Measurements from ENCODE around the gene TMEM35B. TPM values are rescaled to one million over a fixed set of nuclear protein-coding genes. Genes with fewer than 3 reads are reported as not detected.
"Not testable (repeated sequence)": the region's sequence is repeated elsewhere in the genome, so short reads cannot be mapped to it uniquely, and the experiment has no call there.

The TMEM35B gene
- total RNA-seq, 1 donor from 2014 or later: 22.1 TPM

- no peak overlapping the region for H3K4me3 Mint-ChIP-seq
- intact Hi-C loops (cut with micrococcal nuclease): no loop called here
- H3K4me1 Mint-ChIP-seq (ENCODE audit: low read depth): no peaks in the 10 kb centered on the region
- no peak for DNase-seq (ENCODE audit: low spot score)
- no peaks in the 10 kb centered on the region for H3K27me3 Mint-ChIP-seq (ENCODE audit: insufficient read depth)
- peaks cover 5% of the 10 kb centered on the region for H3K36me3 Mint-ChIP-seq (ENCODE audit: low read depth)
- no peaks in the 10 kb centered on the region for H3K9me3 Mint-ChIP-seq
- no peak overlapping the region for H3K27ac Mint-ChIP-seq
Observed at GRCh38 chr1:34973326-34973725, 11.8 kb downstream of the TMEM35B start.

DNA sequence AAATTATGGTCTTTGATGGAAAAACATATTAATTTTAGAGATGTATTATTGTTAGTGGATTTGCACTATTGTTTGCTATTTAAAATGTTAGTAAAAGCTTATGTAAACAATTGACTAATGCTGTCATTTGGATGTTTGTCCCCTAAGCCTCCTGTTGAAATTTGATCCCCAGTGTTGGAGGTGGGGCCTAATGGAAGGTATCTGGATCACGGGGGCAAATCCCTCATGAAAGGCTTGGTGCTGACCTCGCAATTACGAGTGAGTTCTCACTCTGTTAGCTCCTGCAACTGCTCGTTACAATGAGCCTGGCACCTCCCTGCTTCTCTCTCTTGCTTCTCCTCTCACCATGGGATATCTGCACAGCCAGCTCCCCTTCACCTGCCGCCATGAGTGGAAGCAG is 14.3 kb downstream of the TMEM35B start:
- no peaks in the 10 kb centered on the region for H3K9me3 Mint-ChIP-seq
- peaks cover 4% of the 10 kb centered on the region for H3K27me3 Mint-ChIP-seq (ENCODE audit: insufficient read depth)
- H3K4me3 Mint-ChIP-seq: no peak overlapping the region
- no peaks in the 10 kb centered on the region for H3K4me1 Mint-ChIP-seq (ENCODE audit: low read depth)
- H3K27ac Mint-ChIP-seq: no peak overlapping the region
- intact Hi-C loops (cut with micrococcal nuclease): no loop called here
- no peak for DNase-seq (ENCODE audit: low spot score)
- peaks cover 2% of the 10 kb centered on the region for H3K36me3 Mint-ChIP-seq (ENCODE audit: low read depth)

- peaks cover 4% of the 10 kb centered on the region for H3K27me3 Mint-ChIP-seq (ENCODE audit: insufficient read depth)
- intact Hi-C loops (cut with micrococcal nuclease): no loop called here
- no peak for DNase-seq (ENCODE audit: low spot score)
- H3K4me3 Mint-ChIP-seq: no peak overlapping the region
- H3K9me3 Mint-ChIP-seq: no peaks in the 10 kb centered on the region
- H3K4me1 Mint-ChIP-seq (ENCODE audit: low read depth): no peaks in the 10 kb centered on the region
- no peak overlapping the region for H3K27ac Mint-ChIP-seq
- H3K36me3 Mint-ChIP-seq (ENCODE audit: low read depth): no peaks in the 10 kb centered on the region
Observed at GRCh38 chr1:34970220-34970735, 14.9 kb downstream of the TMEM35B start.

- DNase-seq (ENCODE audit: low spot score); H3K4me1 Mint-ChIP-seq (ENCODE audit: low read depth); H3K9me3 Mint-ChIP-seq; H3K36me3 Mint-ChIP-seq (ENCODE audit: low read depth); H3K4me3 Mint-ChIP-seq; H3K27me3 Mint-ChIP-seq (ENCODE audit: insufficient read depth); H3K27ac Mint-ChIP-seq; intact Hi-C loops (cut with micrococcal nuclease): not testable (repeated sequence)
Observed at GRCh38 chr1:34968297-34968696, 16.9 kb downstream of the TMEM35B start.

DNA sequence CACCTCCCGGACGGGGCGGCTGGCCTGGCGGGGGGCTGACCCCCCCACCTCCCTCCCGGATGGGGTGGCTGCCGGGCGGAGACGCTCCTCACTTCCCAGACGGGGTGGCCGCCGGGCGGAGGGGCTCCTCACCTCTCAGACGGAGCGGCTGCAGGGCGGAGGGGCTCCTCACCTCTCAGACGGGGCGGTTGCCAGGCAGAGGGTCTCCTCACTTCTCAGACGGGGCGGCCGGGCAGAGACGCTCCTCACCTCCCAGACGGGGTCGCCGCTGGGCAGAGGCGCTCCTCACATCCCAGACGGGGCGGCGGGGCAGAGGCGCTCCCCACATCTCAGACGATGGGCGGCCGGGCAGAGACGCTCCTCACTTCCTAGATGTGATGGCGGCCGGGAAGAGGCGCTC is 17.5 kb downstream of the TMEM35B start:
- peaks cover 11% of the 10 kb centered on the region for H3K27me3 Mint-ChIP-seq (ENCODE audit: insufficient read depth)
- H3K27ac Mint-ChIP-seq; H3K36me3 Mint-ChIP-seq (ENCODE audit: low read depth); H3K4me1 Mint-ChIP-seq (ENCODE audit: low read depth); intact Hi-C loops (cut with micrococcal nuclease); H3K4me3 Mint-ChIP-seq; DNase-seq (ENCODE audit: low spot score); H3K9me3 Mint-ChIP-seq: not testable (repeated sequence)

DNA sequence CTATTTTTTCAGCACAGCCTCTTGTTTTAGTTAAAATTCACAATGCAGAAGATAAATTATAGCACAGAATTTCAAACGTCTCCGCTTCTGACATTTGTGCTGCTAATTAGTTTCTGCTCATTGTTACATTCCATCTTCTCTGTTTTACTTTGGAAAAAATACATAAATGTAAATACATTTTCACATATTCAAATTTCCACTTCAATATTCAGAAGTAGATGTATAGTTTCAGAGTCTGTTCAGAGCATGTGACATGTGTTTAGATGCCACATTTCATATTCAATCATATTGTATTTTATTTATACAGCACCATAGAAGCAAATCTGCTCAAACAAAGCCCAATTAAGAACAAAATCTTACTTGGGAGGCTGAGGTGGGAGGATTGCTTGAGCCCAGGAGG is 19.6 kb downstream of the TMEM35B start:
- peaks cover 19% of the 10 kb centered on the region for H3K27me3 Mint-ChIP-seq (ENCODE audit: insufficient read depth)
- no peak overlapping the region for H3K27ac Mint-ChIP-seq
- intact Hi-C loops (cut with micrococcal nuclease): no loop called here
- no peaks in the 10 kb centered on the region for H3K9me3 Mint-ChIP-seq
- no peaks in the 10 kb centered on the region for H3K4me1 Mint-ChIP-seq (ENCODE audit: low read depth)
- no peaks in the 10 kb centered on the region for H3K36me3 Mint-ChIP-seq (ENCODE audit: low read depth)
- no peak overlapping the region for H3K4me3 Mint-ChIP-seq
- DNase-seq (ENCODE audit: low spot score): no peak

DNA sequence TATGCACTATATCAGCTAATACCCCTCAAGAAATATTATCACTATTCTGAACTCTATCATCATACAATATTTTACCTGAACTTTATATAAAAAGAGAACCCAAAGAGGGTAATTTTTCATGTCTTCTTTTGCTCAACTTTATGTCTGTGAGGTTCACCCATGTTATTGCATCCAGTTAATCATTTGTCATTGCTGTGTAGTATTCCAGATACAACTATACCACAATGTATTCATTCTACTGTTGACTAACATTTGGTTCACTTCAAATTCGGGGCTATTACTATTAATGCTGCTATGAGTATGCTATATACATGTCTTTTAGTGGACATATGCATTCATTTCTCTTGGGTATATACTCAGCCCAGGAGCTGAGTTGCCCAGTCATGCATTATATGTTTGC is 34.7 kb downstream of the TMEM35B start:
- Mint-ChIP-seq H3K27ac (no peak overlapping the region), H3K4me1 (ENCODE audit: low read depth) (no peaks in the 10 kb centered on the region), H3K9me3 (peaks cover 9% of the 10 kb centered on the region), H3K27me3 (ENCODE audit: insufficient read depth) (peaks cover 6% of the 10 kb centered on the region), H3K36me3 (ENCODE audit: low read depth) (no peaks in the 10 kb centered on the region), H3K4me3 (no peak overlapping the region)
- intact Hi-C loops (cut with micrococcal nuclease): no loop called here
- no peak for DNase-seq (ENCODE audit: low spot score)

DNA sequence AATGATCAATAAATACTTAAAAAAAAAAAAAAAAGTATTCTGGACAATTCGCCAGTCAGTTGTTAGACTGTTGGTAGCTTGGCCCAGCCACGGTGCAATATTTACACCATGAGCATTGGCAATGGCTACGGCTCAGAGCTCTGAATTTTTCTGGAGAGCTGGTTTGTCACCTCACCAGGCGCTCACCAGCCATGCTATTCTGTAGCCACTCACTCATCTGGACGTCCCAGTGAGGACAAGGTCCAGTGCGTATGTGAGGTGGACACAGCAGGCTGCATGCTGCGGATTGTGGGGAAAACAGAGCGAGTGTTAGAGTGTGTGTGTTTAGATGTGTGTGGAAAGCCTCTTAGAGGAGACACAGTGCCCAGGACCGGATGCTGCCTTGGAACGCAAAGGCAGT is 36.4 kb downstream of the TMEM35B start:
- H3K36me3 Mint-ChIP-seq (ENCODE audit: low read depth); intact Hi-C loops (cut with micrococcal nuclease); H3K4me1 Mint-ChIP-seq (ENCODE audit: low read depth); H3K27ac Mint-ChIP-seq; H3K9me3 Mint-ChIP-seq; H3K27me3 Mint-ChIP-seq (ENCODE audit: insufficient read depth); H3K4me3 Mint-ChIP-seq; DNase-seq (ENCODE audit: low spot score): not testable (repeated sequence)

DNA sequence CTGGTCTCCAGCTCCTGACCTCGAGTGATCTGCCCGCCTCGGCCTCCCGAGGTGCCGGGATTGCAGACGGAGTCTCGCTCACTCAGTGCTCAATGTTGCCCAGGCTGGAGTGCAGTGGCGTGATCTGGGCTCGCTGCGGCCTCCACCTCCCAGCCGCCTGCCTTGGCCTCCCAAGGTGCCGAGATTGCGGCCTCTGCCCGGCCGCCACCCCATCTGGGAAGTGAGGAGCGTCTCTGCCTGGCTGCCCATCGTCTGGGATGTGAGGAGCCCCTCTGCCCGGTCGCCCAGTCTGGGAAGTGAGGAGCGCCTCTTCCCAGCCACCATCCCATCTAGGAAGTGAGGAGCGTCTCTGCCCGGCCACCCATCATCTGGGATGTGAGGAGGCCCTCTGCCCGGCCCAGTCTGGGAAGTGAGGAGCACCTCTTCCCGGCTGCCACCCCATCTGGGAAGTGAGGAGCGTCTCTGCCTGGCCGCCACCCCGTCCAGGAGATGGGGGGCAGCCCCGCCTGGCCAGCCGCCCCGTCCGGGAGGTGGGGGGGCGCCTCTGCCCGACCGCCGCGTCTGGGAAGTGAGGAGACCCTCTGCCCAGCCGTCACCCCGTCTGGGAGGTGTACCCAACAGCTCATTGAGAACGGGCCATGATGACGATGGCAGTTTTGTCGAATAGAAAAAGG is 37.4 kb downstream of the TMEM35B start:
- H3K36me3 Mint-ChIP-seq (ENCODE audit: low read depth); H3K27ac Mint-ChIP-seq; H3K4me3 Mint-ChIP-seq; intact Hi-C loops (cut with micrococcal nuclease); H3K9me3 Mint-ChIP-seq; DNase-seq (ENCODE audit: low spot score); H3K4me1 Mint-ChIP-seq (ENCODE audit: low read depth): not testable (repeated sequence)
- peaks cover 15% of the 10 kb centered on the region for H3K27me3 Mint-ChIP-seq (ENCODE audit: insufficient read depth)

- Mint-ChIP-seq H3K4me3 (no peak overlapping the region), H3K27ac (no peak overlapping the region), H3K27me3 (ENCODE audit: insufficient read depth) (peaks cover 25% of the 10 kb centered on the region), H3K9me3 (no peaks in the 10 kb centered on the region), H3K4me1 (ENCODE audit: low read depth) (no peaks in the 10 kb centered on the region), H3K36me3 (ENCODE audit: low read depth) (no peaks in the 10 kb centered on the region)
- DNase-seq (ENCODE audit: low spot score): no peak
- intact Hi-C loops (cut with micrococcal nuclease): no loop called here
Observed at GRCh38 chr1:34946211-34946610, 38.9 kb downstream of the TMEM35B start.

DNA sequence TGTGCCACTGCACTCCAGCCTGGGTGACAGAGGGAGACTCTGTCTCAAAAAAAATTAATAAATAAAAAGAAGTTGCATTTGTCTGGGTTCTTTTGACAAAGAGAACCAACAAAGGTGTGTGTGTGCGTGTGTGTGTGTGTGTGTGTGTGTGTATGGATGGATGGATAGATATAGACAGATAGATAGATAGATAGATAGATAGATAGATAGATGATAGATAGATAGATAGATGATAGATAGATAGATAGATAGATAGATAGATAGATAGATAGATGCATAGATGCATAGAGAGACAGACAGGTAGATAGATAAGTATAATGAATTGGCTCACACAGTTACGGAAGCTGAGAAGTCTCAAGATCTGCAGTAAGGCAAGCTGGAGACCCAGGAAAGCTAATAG is 43.3 kb downstream of the TMEM35B start:
- H3K4me3 Mint-ChIP-seq; H3K27ac Mint-ChIP-seq; H3K36me3 Mint-ChIP-seq (ENCODE audit: low read depth); intact Hi-C loops (cut with micrococcal nuclease); DNase-seq (ENCODE audit: low spot score); H3K9me3 Mint-ChIP-seq; H3K4me1 Mint-ChIP-seq (ENCODE audit: low read depth): not testable (repeated sequence)
- peaks cover 31% of the 10 kb centered on the region for H3K27me3 Mint-ChIP-seq (ENCODE audit: insufficient read depth)

Other genes starting within 250 kb of the TMEM35B start
- not detected in 2 replicates for gene GJB5, start 230.3 kb downstream of the TMEM35B start, total RNA-seq
- gene GJB4, start 225.6 kb downstream of the TMEM35B start, total RNA-seq: not detected in 2 replicates
- not detected in 2 replicates for gene GJB3, start 204.1 kb downstream of the TMEM35B start, total RNA-seq
- gene GJA4, start 192.3 kb downstream of the TMEM35B start, total RNA-seq: not detected in 2 replicates
- gene SMIM12, start 125.6 kb downstream of the TMEM35B start, total RNA-seq: 62.4 and 66.2 TPM in 2 replicates
- 0.65 and 0.93 TPM in 2 replicates for gene DLGAP3, start 55.7 kb downstream of the TMEM35B start, total RNA-seq
- 20.7 and 24.6 TPM in 2 replicates for gene ZMYM6, start 46.6 kb upstream of the TMEM35B start, total RNA-seq
- 3.3 and 5.3 TPM in 2 replicates for gene ZMYM1, start 94.0 kb upstream of the TMEM35B start, total RNA-seq
- gene SFPQ, start 207.8 kb upstream of the TMEM35B start, total RNA-seq: 398 and 404 TPM in 2 replicates

Data from activated T-helper 1 cell treated with anti-CD3 and anti-CD28 coated beads, Interleukin-12 subunit alpha, Interleukin-12 subunit beta, Interleukin-2, Interleukin-4 antibody, amounts not matched to agents 30 ng/mL and 10 ng/mL and 1 ng/mL, durations not matched to agents 14 hours and 24 hours and 36 hours (primary cell).